Endodermal cell (in vitro differentiated cells): ENCODE results near the gene RGS17. TPM values are rescaled to one million over a fixed set of nuclear protein-coding genes. Genes with fewer than 3 reads are reported as not detected.

Source experiments
- DNase-seq: peaks from one replicate; pipeline ENCODE4 v3.0.0-alpha.2; 2017
- H3K27ac ChIP-seq: 2 replicates; pipeline ENCODE4 v1.5.1; 2013; ENCODE audit warnings: mild to moderate bottlenecking, low read depth, low read length, moderate library complexity
- H3K27me3 ChIP-seq: 2 replicates; pipeline ENCODE4 v1.6.1; 2013; ENCODE audit warnings: mild to moderate bottlenecking, low read length, moderate library complexity; ENCODE audit not compliant: insufficient read depth, control insufficient read depth, poor library complexity, severe bottlenecking
- H3K36me3 ChIP-seq: 2 replicates; pipeline ENCODE4 v1.7.0; 2013; ENCODE audit warnings: mild to moderate bottlenecking, low read length, moderate library complexity; ENCODE audit not compliant: control insufficient read depth, insufficient read depth
- H3K4me1 ChIP-seq: one replicate; pipeline ENCODE4 v1.7.0; 2013; ENCODE audit warnings: low read length; ENCODE audit not compliant: control insufficient read depth, insufficient read depth
- H3K4me3 ChIP-seq: 2 replicates; pipeline ENCODE4 v1.5.1; 2013; ENCODE audit warnings: mild to moderate bottlenecking, low read length, moderate library complexity
- H3K9ac ChIP-seq: 2 replicates; pipeline ENCODE4 v1.6.1; 2013; ENCODE audit warnings: mild to moderate bottlenecking, low read length, moderate library complexity; ENCODE audit not compliant: poor library complexity, severe bottlenecking; ENCODE audit errors: extremely low read depth
- H3K9me3 ChIP-seq: 2 replicates; pipeline ENCODE4 v1.6.1; 2013; ENCODE audit warnings: mild to moderate bottlenecking, low read length, moderate library complexity; ENCODE audit not compliant: control insufficient read depth
- H3K27ac Mint-ChIP-seq: 2 replicates; pipeline ENCODE4 v1.8.0; 2020; ENCODE audit warnings: mixed read lengths
- H3K27me3 Mint-ChIP-seq: 2 replicates; pipeline ENCODE4 v1.8.0; 2021; ENCODE audit warnings: mild to moderate bottlenecking, mixed read lengths; ENCODE audit not compliant: insufficient read depth
- H3K36me3 Mint-ChIP-seq: 2 replicates; pipeline ENCODE4 v1.8.0; 2020; ENCODE audit warnings: low read depth, mixed read lengths
- H3K4me1 Mint-ChIP-seq: 2 replicates; pipeline ENCODE4 v1.8.0; 2020; ENCODE audit warnings: mixed read lengths
- H3K4me3 Mint-ChIP-seq: 2 replicates; pipeline ENCODE4 v1.8.0; 2020; ENCODE audit warnings: mild to moderate bottlenecking, moderate library complexity, mixed read lengths
- H3K9me3 Mint-ChIP-seq: 2 replicates; pipeline ENCODE4 v1.8.0; 2020; ENCODE audit warnings: mild to moderate bottlenecking, mixed read lengths
- WGBS, 2 experiments: methylation state at CpG; one replicate each; pipeline versions ENCODE4 v1.1.5 to v1.1.7; 2013; ENCODE audit warnings: missing lambda C conversion rate in 2 of 2, mixed read lengths in 1 of 2; ENCODE audit not compliant: insufficient coverage in 1 of 2, insufficient read length in 1 of 2; 5-methylcytosine and 5-hydroxymethylcytosine counted together
- total RNA-seq, 2 donors: library from RNA; stranded (reverse); fragmentation: NEBNext Ultra II Directional in 1 of 2; extraction: Animal tissue kit (Norgen Biotek cat#: 25700) in 1 of 2; gene quantifications; 2 replicates in 1 of 2; 3 replicates in 1 of 2; pipeline ENCODE4 v1.2.1, GENCODE V29; 2021
- TF ChIP-seq, protein P1 (sequence below): fragments of 200-600 bp; sonication (generic); conservative IDR thresholded peaks from 2 replicates; pipeline ENCODE4 v1.5.0; 2021; ENCODE audit warnings: antibody characterized with exemption, mild to moderate bottlenecking

The RGS17 gene
- total RNA-seq, 2 donors from 2014 or later, result 1.7 to 3.2 TPM

DNA sequence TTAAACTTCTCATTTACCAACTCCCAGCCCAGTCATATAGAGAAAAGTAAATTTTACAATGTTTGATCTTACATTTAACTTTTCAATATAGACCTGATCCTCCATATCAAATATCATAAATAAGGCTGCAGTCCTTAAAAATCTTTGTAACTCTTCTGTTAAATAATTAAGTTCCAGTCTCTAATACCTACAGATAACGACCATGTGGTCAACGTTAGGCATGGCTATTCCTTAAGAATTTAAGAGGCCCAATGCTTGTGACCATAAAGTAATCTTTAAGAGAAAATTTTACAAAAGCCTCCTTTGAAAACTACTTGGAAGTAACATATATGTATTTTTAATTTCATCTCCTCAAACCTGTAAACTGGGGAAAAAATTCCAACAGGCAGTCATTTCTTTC lies 149.9 kb downstream of the RGS17 start:
- Histone ChIP-seq H3K27ac (no peak overlapping the region), H3K36me3 (peaks cover 47% of the 10 kb centered on the region), H3K9ac (peak overlapping the region; percentile 78), H3K4me1 (peaks cover 3% of the 10 kb centered on the region), H3K4me3 (peak overlapping the region; percentile 95), H3K9me3 (no peaks in the 10 kb centered on the region), H3K27me3 (no peaks in the 10 kb centered on the region)
- Mint-ChIP-seq H3K4me3 (peak overlapping the region; percentile 79), H3K36me3 (peaks cover 16% of the 10 kb centered on the region), H3K27me3 (no peaks in the 10 kb centered on the region), H3K9me3 (no peaks in the 10 kb centered on the region), H3K27ac (peak overlapping the region; percentile 3), H3K4me1 (peaks cover 52% of the 10 kb centered on the region)
- TF ChIP-seq, protein P1, sequence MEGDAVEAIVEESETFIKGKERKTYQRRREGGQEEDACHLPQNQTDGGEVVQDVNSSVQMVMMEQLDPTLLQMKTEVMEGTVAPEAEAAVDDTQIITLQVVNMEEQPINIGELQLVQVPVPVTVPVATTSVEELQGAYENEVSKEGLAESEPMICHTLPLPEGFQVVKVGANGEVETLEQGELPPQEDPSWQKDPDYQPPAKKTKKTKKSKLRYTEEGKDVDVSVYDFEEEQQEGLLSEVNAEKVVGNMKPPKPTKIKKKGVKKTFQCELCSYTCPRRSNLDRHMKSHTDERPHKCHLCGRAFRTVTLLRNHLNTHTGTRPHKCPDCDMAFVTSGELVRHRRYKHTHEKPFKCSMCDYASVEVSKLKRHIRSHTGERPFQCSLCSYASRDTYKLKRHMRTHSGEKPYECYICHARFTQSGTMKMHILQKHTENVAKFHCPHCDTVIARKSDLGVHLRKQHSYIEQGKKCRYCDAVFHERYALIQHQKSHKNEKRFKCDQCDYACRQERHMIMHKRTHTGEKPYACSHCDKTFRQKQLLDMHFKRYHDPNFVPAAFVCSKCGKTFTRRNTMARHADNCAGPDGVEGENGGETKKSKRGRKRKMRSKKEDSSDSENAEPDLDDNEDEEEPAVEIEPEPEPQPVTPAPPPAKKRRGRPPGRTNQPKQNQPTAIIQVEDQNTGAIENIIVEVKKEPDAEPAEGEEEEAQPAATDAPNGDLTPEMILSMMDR, result no peak
- WGBS, 2 experiments, result 0% methylated on average over 2 of the region's 2 CpGs; no CpG with 5 or more reads in 1 of the 2 experiments
- DNase-seq, result no peak

DNA sequence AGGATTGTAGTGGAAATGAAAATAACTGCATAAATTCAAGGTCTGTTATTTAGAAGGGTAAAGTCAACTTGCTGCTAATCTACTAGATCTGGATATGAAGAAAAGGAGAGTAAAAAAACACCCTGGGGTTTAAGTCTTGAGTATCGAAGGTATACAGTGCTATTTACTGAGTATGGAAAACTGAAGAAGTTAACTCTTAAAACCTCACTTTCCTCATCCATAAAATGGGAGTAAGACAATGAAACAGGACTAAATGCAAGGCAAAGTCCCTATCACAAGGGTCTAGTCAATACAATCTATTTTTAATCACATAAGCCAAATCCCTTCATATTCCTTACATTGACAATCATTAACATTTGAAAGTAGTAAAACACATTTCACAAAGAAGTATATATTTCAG lies 150.4 kb downstream of the RGS17 start:
- Histone ChIP-seq H3K27ac (no peak overlapping the region), H3K4me1 (peaks cover 3% of the 10 kb centered on the region), H3K36me3 (peaks cover 47% of the 10 kb centered on the region), H3K4me3 (peak overlapping the region; percentile 95), H3K27me3 (no peaks in the 10 kb centered on the region), H3K9me3 (no peaks in the 10 kb centered on the region), H3K9ac (peak overlapping the region; percentile 78)
- no peaks in the 10 kb centered on the region for H3K27me3 Mint-ChIP-seq
- TF ChIP-seq, protein P1, result no peak
- DNase-seq, result no peak
- no CpG with 5 or more reads among the region's 1 CpG for WGBS, 2 experiments
- H3K27ac Mint-ChIP-seq, result peak overlapping the region; percentile 10
- peak overlapping the region; percentile 79 for H3K4me3 Mint-ChIP-seq
- peaks cover 56% of the 10 kb centered on the region for H3K4me1 Mint-ChIP-seq
- H3K36me3 Mint-ChIP-seq, result peaks cover 15% of the 10 kb centered on the region
- no peaks in the 10 kb centered on the region for H3K9me3 Mint-ChIP-seq

DNA sequence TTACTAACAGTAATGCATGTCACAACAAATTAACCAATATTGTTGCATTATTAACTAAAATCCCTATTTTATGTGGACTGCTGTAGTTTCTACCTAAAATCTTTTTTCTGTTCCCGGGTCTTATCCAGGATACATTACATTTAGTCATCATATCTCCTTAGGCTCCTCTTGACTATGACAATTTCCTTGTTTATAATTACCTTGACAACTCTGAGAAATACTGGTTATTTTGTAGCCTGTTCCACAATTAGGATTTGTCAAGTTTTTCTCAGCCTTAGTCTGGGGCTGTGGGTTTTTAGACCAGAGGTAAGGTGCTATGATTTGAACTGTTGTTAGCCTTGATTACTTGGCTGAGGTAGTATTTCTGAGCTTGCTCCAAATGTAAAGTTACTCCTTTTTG lies 152.0 kb downstream of the RGS17 start:
- H3K4me3 ChIP-seq, result peak overlapping the region; percentile 95
- H3K27me3 ChIP-seq, result no peaks in the 10 kb centered on the region
- no peak for DNase-seq
- H3K4me1 Mint-ChIP-seq, result peaks cover 54% of the 10 kb centered on the region
- no peak overlapping the region for H3K27ac ChIP-seq
- 67 to 93% methylated on average over 1 of the region's 1 CpG for WGBS, 2 experiments
- peak overlapping the region; percentile 24 for H3K4me3 Mint-ChIP-seq
- H3K4me1 ChIP-seq, result peaks cover 3% of the 10 kb centered on the region
- H3K9me3 ChIP-seq, result no peaks in the 10 kb centered on the region
- H3K27me3 Mint-ChIP-seq, result no peaks in the 10 kb centered on the region
- TF ChIP-seq, protein P1, result no peak
- peaks cover 26% of the 10 kb centered on the region for H3K36me3 Mint-ChIP-seq
- H3K9ac ChIP-seq, result no peak overlapping the region
- H3K27ac Mint-ChIP-seq, result no peak overlapping the region
- no peaks in the 10 kb centered on the region for H3K9me3 Mint-ChIP-seq
- peaks cover 62% of the 10 kb centered on the region for H3K36me3 ChIP-seq
